Measurements from ENCODE around the gene OXCT2.

- TF ChIP-seq ZNF175 (CRISPR knock-in tag; IDR thresholded peaks at IDR 0.05; ENCODE audit: low read depth) (no peak), ETV5 (CRISPR knock-in tag; IDR thresholded peaks at IDR 0.05; ENCODE audit: low read depth) (no peak), MTF1 (CRISPR knock-in tag; IDR thresholded peaks at IDR 0.05; ENCODE audit: borderline replicate concordance) (no peak), EHMT2 (IDR thresholded peaks at IDR 0.05) (no peak), ZNF146 (CRISPR knock-in tag; IDR thresholded peaks at IDR 0.05; ENCODE audit: unreplicated experiment) (no peak), MAZ (CRISPR knock-in tag; conservative IDR thresholded peaks at IDR 0.05 in 1 of 2, IDR thresholded peaks at IDR 0.05 in 1 of 2) (no peak)
- TF ChIP-seq, protein P1, sequence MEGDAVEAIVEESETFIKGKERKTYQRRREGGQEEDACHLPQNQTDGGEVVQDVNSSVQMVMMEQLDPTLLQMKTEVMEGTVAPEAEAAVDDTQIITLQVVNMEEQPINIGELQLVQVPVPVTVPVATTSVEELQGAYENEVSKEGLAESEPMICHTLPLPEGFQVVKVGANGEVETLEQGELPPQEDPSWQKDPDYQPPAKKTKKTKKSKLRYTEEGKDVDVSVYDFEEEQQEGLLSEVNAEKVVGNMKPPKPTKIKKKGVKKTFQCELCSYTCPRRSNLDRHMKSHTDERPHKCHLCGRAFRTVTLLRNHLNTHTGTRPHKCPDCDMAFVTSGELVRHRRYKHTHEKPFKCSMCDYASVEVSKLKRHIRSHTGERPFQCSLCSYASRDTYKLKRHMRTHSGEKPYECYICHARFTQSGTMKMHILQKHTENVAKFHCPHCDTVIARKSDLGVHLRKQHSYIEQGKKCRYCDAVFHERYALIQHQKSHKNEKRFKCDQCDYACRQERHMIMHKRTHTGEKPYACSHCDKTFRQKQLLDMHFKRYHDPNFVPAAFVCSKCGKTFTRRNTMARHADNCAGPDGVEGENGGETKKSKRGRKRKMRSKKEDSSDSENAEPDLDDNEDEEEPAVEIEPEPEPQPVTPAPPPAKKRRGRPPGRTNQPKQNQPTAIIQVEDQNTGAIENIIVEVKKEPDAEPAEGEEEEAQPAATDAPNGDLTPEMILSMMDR (IDR thresholded peaks at IDR 0.05 in 2 of 3, conservative IDR thresholded peaks at IDR 0.05 in 1 of 3; ENCODE audit: insufficient read depth in 2 of 3, low read depth in 1 of 3, low read length in 3 of 3), result no peak
Measured at GRCh38 chr1:39818482-39818881, 47.3 kb upstream of the OXCT2 start.

Data from K562 (cell line).